Measurements from ENCODE around the gene TTN. TPM values are rescaled to one million over a fixed set of nuclear protein-coding genes. Genes with fewer than 3 reads are reported as not detected.

Gene TTN
- total RNA-seq, 1 experiment from 2014 or later, result 0.13 TPM

- POLR2A ChIA-PET, result no interaction called here
- H3K4me1 ChIP-seq (ENCODE audit: control insufficient read depth, insufficient read depth, low read length), result no peaks in the 10 kb centered on the region
- peaks cover 6% of the 10 kb centered on the region for H3K27me3 ChIP-seq (ENCODE audit: control insufficient read depth, insufficient read depth, low read length)
- no peak for TF ChIP-seq TCF7L2 (IDR thresholded peaks at IDR 0.05; ENCODE audit: low read depth, low read length)
- TF ChIP-seq CTCF (IDR thresholded peaks at IDR 0.05), result peak; percentile 85; the same call in 1 of the 2 replicates
- TF ChIP-seq POLR2AphosphoS5 (IDR thresholded peaks at IDR 0.05; ENCODE audit: low read depth, low read length), result no peak
- H3K4me3 ChIP-seq (ENCODE audit: low read depth in 2 of 2, low read length in 2 of 2), result no peak overlapping the region
- H3K27ac ChIP-seq (ENCODE audit: low read length), result no peak overlapping the region
- in situ Hi-C loops (cut with HindIII; ENCODE audit: low pct_unique_long_range_greater_than_20kb, low sequenced_read_pairs), result no loop called here
- CTCF ChIA-PET, result interaction anchor here (0.6 to 0.7 kb wide), 4 partner anchors 9 to 273 kb away, joined by 3 to 4 read pairs (median 3); no protein-coding TSS in a partner anchor
- intact Hi-C loops (cut with micrococcal nuclease; ENCODE audit: unreplicated experiment), result no loop called here
- H3K36me3 ChIP-seq (ENCODE audit: control insufficient read depth, insufficient read depth, low read length), result no peaks in the 10 kb centered on the region
- no TSS peak for BruUV-seq (replicated peaks)
- no peaks in the 10 kb centered on the region for H3K9me3 ChIP-seq (ENCODE audit: control insufficient read depth, insufficient read depth, low read depth, low read length)
- peak; percentile 13 for DNase-seq (ENCODE audit: low read depth, low spot score)
- ATAC-seq, result no peak
Measured at GRCh38 chr2:178700922-178701342, 106.3 kb downstream of the TTN start.

- ChIA-PET POLR2A (no interaction called here), CTCF (interaction anchor here (0.6 to 0.7 kb wide), 2 partner anchors 8 to 272 kb away, joined by 3 read pairs; no protein-coding TSS in a partner anchor)
- DNase-seq (ENCODE audit: low read depth, low spot score) (no peak), ATAC-seq (no peak)
- intact Hi-C loops (cut with micrococcal nuclease; ENCODE audit: unreplicated experiment), result no loop called here
- no peak overlapping the region for H3K27ac ChIP-seq (ENCODE audit: low read length)
- H3K36me3 ChIP-seq (ENCODE audit: control insufficient read depth, insufficient read depth, low read length), result no peaks in the 10 kb centered on the region
- in situ Hi-C loops (cut with HindIII; ENCODE audit: low pct_unique_long_range_greater_than_20kb, low sequenced_read_pairs), result no loop called here
- H3K27me3 ChIP-seq (ENCODE audit: control insufficient read depth, insufficient read depth, low read length), result peaks cover 5% of the 10 kb centered on the region; the same call in 1 of the 2 replicates
- no peak overlapping the region for H3K4me3 ChIP-seq (ENCODE audit: low read depth in 2 of 2, low read length in 2 of 2)
- H3K9me3 ChIP-seq (ENCODE audit: control insufficient read depth, insufficient read depth, low read depth, low read length), result no peaks in the 10 kb centered on the region
- BruUV-seq (replicated peaks), result no TSS peak
- TF ChIP-seq REST (IDR thresholded peaks at IDR 0.05; ENCODE audit: insufficient read depth in 1 of 2, low read depth in 2 of 2, low read length in 1 of 2) (no peak), TCF7L2 (IDR thresholded peaks at IDR 0.05; ENCODE audit: low read depth, low read length) (no peak), POLR2AphosphoS5 (IDR thresholded peaks at IDR 0.05; ENCODE audit: low read depth, low read length) (no peak), SIN3A (IDR thresholded peaks at IDR 0.05; ENCODE audit: borderline replicate concordance, insufficient read depth, low read depth, low read length) (no peak), CTCF (IDR thresholded peaks at IDR 0.05) (no peak)
- H3K4me1 ChIP-seq (ENCODE audit: control insufficient read depth, insufficient read depth, low read length), result no peaks in the 10 kb centered on the region
Measured at GRCh38 chr2:178700136-178700535, 107.1 kb downstream of the TTN start.

Data from Panc1 (cell line).